Stimulated activated CD4-positive, alpha-beta T cell treated with anti-CD3 and anti-CD28 coated beads, Interleukin-2, amount 100 ng/mL, for 4 hours (primary cell): Measurements from ENCODE around the gene SYNGR3.
A peak's percentile ranks its signal among the peaks of the same experiment; 100 is the strongest.
"Not testable (repeated sequence)": the region's sequence is repeated elsewhere in the genome, so short reads cannot be mapped to it uniquely, and the experiment has no call there.

Source experiments
- DNase-seq: peaks from one replicate; pipeline ENCODE4 v3.0.0-alpha.2; 2020; ENCODE audit warnings: low read depth

Gene SYNGR3, protein sequence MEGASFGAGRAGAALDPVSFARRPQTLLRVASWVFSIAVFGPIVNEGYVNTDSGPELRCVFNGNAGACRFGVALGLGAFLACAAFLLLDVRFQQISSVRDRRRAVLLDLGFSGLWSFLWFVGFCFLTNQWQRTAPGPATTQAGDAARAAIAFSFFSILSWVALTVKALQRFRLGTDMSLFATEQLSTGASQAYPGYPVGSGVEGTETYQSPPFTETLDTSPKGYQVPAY

DNA sequence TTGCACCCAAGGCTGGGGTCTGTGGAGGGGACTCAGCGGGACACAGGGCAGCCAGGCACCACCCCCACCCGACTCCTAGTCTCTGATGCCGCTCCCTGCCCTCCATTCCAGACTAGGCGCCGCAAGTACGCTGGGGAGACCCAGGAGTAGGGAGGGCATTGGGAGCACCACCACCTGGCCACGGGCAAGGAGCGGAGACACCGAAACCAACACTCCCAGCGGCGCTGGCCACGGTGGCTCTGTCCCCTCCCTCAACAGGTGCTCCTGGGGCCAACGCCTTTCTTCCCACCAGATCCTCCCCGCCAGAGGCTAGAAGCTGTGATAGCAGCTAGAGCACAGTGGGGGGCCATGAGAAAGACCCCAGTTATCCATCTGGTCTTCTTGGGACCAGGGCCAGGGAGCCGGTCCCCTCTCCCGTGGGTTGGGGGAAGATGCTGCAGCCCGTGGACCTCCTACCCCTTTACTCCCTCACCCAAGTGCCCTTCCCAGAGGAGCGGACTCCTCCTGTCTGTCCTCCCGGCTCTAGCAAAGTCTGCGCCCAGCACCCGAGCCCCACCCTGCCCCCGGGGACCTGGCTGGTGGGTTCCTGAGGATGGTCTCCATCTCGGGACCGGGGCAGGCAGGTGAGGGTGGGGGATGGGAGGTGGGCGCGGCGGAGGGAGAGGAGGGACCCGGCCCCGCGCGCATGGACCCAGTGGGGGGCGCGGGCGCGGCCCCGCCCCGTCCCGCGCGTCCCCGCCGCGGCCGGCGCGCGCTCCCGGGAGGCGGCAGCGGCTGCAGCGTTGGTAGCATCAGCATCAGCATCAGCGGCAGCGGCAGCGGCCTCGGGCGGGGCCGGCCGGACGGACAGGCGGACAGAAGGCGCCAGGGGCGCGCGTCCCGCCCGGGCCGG is at the start of gene SYNGR3:
Gene SYNGR3 (plus strand): TSS at position 762 of the 892 bp plus-strand sequence. CDS start 133 bp downstream, outside the sequence.
- no peak for DNase-seq

DNA sequence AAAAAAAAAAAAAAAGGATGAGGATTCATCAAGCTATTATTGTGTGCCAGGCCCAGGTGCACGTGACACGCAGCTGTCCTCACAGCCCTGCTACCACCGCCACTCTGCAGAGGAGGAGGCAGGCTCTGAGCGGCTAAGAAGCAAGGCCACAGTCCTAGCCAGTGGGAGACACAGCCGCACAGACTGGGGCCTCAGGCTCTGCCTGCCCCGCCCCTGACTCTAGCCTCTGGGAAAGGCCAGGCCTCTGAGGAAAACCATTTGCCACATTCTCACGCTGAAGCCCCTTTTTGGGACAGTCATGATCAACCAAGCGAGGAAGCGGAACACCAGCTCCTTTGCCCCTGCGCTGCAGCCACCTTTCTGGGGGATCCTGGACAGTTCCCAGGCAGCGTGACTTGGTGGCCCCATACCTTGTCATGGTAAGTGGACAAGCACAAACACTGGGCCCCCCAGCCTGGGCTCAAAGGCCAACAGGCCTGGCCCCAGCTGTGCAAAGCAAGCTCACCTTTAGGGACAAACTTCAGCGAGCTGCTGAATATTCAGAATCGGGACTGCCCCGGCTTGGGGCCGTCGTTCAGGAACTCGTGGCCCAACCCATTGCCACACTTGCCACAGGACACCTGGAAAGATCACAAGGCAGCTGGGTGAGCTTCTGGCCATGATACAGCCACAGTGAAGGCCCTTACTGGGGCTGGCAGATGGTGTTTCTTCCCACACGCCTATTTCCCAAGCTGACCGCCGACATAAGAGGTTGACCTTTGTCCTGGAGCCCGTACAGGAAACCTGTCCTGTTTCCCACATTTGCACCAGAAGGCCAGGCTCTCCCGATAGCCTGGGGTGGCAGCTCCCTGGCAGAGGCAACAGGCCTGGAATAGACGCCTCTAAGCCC is 49.3 kb upstream of the SYNGR3 start:
- DNase-seq: no peak

DNA sequence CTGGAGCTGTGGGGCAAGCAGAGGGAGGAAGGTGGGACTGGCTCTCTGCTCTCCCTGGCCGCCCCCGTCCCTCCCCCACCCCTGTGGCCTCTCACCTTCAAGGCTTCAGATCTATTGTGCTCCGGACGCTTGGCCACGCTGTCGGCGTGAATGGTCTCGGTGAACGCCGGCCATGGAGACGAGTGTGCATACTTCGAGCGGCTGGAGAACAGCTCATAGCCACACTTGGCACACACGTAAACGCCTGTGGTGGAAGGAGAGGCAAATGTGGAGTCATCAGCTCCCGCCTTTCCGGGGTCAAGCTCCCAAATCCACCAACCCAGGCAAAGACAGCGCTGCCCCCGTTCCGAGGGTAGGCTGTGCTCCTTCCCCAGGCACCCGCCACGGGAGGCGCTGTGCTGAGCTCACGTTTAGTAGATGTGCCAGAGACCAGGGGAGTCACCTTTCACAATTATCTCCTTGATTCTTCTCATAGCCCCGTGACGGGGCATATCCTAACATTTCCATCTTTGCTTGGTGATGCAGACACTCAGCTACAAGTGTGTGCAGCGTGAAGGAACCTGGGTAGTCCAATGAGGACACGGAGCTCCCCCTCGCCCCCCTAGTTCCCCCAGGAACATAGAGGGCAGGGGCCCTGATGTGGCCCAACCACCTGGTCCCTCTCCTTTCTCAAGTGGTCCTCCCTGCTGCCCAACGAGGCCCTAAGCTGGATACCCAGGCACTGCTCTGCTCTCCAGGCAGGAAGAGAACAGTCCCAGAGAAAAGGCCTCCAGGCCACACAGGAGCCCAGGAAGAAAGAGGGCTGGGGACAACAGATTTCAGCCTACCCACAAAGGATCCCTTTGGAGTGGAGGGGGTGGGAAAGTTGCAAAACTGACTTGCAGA is 48.4 kb upstream of the SYNGR3 start:
- DNase-seq: no peak

DNA sequence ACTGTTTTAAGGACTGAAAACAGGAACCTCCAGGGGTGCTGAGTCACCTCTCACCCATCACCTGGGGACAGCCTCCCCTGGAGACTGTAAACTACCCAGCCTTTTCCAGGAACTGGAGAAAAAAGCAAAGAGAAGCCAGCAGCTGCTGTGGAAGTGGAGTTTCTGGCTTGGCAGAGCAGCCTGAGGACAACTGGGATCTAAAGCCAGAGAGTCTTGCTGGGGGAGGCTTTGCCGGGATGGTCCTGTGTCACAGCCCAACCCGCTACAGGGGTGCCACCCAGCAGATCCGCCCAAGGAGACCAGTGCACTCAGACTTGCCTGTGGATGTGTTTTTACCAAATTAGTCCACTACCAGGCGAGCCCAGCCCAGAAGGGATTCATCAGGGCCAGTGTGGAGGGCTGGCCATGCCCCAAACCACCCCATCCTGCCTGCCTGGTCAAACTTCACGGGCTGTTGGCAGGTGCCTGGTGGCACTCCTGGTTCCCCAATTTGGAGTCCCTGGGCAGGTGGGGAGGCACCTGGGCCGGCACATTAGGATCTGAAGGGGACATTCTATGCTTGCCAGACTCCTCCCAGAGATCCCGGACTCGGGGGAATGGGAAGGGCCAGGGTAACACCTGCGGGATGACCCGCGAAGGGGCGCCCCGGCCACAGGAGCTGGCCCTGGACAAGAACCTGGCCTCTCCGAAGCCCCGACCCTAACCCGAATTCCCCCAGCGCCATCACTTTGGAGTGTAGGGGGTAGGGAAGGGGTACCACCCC is 47.5 kb upstream of the SYNGR3 start:
- no peak for DNase-seq

DNA sequence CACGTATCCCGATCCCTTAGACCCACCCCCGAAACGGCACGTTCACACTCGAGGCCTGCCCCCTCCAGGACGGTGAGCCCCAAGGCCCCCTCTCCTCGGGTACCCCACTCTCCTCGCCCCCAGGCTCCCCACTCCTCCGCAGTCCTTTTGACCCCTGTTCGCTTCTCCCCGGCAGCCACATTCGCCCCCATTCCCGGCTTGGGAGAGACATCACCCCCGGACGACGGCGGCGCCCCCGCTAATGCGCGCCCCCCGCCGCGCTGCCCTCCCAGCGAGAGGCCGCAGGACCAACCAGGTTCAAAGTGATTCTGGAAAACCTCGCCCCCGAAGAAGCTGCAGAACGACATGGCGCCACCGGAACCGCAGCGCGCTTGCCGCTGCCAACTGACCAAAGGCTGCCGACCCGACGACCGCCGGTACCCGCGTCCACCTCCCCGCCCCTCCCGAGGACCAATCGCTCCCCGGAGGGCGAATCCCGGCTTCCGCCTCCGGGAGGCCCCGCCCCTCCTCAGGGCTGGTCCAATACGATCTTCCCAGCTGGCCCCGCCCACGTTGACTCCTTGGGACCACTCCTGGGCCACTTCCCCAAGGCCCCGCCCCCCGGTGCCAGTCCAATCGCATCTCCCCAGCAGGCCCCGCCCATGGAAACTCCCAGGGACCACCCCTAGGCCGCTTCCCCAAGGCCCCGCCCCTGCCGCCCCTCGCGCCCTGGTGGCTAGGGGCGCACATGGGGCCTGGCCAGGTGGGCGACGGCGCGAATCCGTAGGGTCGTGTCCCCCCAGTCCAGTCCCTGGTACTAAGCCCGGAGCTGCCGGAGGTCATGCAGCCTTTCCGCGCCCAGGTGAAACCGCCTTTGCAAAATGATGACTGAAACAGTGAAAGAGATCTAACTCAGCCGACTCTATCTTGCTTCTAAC is 46.7 kb upstream of the SYNGR3 start, which contains the start of gene MSRB1:
Gene MSRB1 (minus strand): TSS at position 390 of the 917 bp plus-strand sequence. CDS start 43 bp downstream, at position 347.
- DNase-seq: peak; percentile 98

DNA sequence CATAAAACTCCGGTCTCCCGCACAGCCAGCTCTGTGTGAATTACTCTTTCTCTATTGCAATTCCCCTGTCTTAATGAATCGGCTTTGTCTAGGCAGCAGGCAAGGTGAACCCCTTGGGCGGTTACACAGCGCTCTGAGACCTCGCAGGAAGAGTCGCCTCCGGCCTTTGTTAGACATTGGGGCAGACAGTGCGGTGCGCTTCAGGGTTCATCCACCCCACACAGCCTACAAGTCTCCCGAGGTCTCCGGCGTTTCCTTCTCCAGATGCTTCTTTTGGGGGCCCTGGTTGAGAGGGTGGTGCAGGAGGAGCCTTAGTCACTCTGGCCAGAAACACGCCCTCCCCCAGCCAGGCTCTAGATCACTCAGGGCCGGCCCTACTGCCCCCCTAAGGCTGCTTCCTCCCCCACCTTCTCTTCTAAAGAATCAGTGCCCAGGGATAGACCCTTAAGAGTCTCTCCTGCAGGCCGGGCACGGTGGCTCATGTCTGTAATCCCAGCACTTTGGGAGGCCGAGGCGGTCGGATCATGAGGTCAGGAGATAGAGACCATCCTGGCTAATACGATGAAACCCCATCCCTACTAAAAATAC is 45.1 kb upstream of the SYNGR3 start:
- DNase-seq: no peak

DNA sequence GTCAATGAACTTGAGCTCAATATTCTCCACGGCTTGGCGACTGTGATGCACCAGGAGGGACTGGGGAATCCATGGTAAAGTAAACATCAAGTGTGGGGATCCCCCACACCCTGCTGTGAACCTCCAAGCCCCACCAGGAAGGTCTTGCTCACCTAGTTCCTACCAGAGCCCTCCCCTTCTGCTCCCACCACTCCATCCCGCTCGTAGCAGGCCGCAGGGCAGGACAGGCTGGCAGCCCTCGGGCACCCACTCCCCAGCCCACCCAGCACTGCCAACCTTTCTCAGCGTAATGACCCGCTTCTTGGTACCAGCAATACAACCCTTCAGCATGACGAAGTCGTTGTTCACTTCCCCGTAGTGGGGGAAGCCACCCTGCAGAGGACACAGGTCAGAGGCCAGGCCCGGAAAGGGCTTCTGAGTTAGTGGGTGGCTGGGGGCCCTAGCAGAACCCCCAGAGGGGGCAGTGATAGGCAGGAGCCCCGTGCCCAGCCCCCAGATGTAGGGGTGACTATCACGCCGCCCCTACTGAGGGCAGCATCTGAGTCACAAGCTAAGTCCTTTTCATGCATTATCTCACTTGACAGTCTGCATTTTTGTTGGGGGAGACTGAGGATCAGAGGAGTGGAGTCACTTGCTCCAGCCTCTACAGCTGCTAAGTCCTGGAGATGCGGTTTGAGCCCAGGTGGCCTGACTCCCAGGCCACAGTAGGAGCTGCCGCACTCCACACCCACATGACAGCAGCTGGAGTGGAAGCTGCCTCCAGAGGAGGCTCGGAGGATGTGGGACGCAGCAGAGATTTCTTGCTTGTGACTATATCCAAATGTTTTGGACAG is 44.0 kb upstream of the SYNGR3 start:
- DNase-seq: no peak

DNA sequence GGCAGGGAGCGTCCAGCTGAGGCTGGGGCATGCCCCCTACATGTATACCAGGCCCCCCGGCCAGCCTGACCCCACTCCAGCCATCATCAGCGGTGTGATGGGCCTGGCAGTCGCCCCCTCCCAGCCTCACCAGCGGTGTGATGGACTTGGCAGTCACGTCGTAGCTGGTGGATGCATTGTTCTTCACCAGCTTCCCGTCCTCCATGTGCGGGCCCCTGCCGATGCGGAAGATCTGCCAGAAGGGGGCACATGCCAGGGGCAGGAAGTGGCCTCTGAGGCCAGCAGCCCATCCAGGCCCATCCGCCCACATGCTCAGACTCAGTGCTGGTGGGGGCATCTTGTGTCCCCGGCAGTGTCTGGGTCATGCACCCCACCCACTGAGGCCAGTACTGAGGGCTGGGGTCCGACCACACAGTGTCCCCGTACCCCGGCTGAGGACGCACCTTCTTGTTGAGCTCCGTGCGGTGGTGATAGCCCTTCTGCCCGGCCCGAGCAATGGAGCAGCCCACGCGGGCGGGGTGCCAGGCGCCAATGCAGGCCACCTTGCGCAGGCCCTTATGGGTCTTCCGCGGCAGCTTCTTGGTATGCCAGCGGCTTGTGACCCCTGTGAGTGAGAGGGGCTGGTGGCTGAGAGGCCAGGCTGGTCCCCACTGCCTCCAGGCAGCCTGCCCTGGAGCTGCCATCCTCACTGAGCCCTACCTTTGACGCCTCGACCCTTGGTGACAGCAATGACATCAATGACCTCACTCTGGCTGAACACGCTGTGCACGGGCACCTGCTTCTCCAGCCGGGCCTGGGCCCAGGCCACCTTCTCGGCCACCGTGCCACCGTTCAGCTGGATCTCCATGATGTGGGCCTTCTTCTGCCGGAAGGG is 43.0 kb upstream of the SYNGR3 start:
- no peak for DNase-seq

DNA sequence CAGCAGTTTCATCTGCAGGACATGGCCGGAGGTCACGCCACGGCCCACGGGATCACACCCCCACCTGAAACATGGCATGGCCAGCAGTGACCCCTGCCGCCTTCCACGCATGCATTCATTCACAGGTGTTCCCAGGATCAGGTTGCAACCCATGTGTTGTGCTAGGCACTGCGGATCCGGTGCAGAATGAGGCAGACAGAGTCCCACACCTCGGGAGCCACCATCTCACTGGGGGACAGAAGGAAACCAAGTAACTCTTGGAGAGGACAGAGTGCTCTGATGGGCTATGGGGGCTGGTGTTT is 42.5 kb upstream of the SYNGR3 start:
- DNase-seq: no peak

DNA sequence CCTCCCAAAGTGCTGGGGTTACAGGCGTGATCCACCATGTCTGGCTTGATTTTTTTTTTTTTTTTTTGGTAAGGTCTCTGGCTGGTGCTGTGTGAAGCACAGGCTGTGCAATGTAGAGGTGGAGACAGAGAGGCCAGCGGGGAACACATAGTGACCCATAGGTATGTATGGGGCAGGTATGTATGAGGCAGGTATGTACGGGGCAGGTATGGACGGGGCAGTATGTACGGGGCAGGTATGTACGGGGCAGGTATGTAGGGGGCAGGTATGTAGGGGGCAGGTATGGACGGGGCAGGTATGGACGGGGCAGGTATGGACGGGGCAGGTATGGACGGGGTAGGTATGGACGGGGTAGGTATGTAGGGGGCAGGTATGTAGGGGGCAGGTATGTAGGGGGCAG is 40.3 kb upstream of the SYNGR3 start:
- no peak for DNase-seq

DNA sequence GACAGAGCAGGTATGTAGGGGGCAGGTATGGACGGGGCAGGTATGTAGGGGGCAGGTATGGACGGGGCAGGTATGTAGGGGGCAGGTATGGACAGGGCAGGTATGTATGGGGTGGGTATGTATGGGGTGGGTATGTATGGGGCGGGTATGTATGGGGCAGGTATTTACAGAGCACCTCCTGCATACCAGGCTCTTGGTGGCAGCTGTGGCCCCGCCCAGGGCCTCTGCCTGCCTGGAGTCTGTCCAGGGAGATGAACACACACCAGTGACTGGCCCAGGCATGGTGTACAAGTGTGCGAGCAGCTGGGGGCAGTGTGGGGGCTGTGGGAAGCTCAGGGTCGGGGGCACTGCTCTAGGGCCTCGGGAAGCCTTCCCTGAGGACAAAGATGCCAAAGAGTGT is 39.7 kb upstream of the SYNGR3 start:
- no peak for DNase-seq

DNA sequence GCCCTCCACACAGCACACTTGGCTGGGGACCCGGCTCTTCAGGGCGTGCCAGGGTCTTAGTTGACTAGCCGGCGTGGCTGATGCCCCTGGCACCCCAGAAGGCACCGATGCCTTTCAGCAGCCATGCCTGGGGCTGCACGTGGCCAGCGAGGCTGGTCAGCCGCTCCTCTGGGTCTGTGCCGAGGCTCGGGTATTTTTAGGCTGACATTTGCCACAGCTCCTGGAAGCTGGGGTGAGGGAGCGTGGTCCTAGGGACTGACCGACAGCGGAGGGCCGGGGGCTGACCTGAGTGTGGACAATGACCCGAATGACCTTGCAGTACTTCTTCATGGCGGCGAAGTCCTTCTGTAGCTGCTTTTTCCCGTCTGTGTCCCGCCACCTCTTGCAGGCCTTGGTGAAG is 39.2 kb upstream of the SYNGR3 start:
- DNase-seq: no peak

DNA sequence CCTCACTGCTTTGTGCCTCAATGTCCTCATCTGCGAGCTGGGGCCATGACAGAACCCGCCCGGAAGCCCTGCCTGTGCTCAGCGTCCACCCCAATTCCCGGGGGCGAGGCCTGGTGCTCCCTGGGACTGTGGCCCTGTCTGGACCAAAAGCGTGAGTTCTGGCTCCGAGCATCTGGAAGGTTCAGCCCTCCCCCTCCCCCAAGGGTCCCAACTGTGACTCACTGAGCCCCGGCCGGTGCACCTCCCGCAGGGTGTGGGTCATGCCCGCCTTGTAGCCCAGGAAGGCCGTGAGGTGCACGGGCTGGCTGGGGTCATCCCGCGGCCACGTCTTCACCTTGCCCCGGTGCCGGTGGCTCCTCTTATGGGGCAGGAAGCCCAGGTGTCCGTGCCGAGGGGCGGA is 36.0 kb upstream of the SYNGR3 start:
- no peak for DNase-seq

DNA sequence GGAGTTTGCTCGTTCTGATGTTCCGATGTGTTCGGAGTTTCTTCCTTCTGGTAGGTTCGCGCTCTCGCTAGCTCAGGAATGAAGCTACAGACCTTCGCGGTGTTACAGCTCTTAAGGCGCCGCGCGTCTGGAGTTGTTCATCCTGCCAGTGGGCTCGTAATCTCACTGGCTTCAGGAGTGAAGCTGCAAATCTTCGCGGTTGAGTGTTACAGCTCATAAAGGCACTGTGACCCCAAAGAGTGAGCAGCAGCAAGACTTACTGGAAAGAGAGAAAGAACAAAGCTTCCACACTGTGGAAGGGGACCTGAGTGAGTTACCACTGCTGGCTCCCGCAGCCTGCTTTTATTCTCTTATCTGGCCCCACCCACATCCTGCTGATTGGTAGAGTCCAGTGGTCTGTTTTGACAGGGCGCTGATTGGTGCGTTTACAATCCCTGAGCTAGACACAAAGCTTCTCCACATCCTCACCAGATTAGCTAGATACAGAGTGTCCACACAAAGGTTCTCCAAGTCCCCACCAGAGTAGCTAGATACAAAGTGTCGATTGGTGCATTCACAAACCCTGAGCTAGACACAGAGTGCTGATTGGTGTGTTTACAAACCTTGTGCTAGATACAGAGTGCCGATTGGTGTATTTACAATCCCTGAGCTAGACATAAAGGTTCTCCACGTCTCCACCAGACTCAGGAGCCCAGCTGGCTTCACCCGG is 32.2 kb upstream of the SYNGR3 start:
- not testable (repeated sequence) for DNase-seq

DNA sequence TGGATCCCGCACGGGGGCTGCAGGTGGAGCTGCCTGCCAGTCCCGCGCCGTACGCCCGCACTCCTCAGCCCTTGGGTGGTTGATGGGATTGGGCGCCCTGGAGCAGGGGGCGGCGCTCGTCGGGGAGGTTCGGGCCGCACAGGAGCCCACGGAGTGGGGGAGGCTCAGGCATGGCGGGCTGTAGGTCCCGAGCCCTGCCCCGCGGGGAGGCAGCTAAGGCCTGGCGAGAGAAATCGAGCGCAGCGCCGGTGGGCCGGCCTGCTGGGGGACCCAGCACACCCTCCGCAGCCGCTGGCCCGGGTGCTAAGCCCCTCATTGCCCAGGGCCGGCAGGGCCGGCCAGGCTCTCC is 31.7 kb upstream of the SYNGR3 start:
- DNase-seq: not testable (repeated sequence)

DNA sequence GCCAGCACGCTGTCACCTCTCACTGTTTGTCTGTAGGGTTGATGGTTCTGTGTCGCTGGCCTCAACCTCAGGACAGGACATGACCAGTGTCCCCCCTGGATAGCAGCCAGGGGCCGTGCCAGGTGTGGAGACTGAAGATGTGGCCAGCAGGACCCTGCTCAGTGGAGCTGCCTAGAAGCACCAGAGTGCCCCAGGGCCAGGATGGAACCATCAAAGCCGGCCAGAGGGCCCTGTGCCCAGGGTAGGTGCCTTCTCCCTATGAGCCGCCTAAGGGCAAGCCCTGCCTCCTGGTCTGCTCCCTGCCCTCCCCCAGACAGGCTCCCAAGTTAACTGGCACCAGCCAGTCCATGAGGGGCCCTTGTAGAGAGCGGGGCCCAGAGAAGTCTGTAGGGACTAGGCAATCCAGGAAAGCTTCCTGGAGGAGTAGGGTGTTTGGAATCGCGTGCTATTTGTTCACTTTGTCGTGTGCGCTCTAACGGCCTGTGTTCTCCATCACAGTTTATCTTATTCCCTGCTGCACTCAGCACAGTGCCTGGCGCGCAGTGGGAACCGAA is 31.0 kb upstream of the SYNGR3 start:
- no peak for DNase-seq
